Stimulated activated CD8-positive, alpha-beta memory T cell treated with anti-CD3 and anti-CD28 coated beads, Interleukin-12 subunit alpha, Interleukin-12 subunit beta, amount 100 ng/mL, for 24 hours (primary cell): ENCODE measurements around the gene CDK10.
"Not testable (repeated sequence)": the region's sequence is repeated elsewhere in the genome, so short reads cannot be mapped to it uniquely, and the experiment has no call there.

Source experiments
- DNase-seq: peaks from one replicate; pipeline ENCODE4 v3.0.0-alpha.2; 2020; ENCODE audit errors: extremely low read depth

The CDK10 gene

GRCh38 chr16:89668790-89669158 is 17.7 kb upstream of the CDK10 start:
- DNase-seq: no peak

- DNase-seq: no peak
Observed at GRCh38 chr16:89669755-89670154, 16.7 kb upstream of the CDK10 start.

GRCh38 chr16:89670496-89671431 is 15.7 kb upstream of the CDK10 start:
- no peak for DNase-seq

GRCh38 chr16:89671565-89671964 is 14.9 kb upstream of the CDK10 start:
- DNase-seq: not testable (repeated sequence)

GRCh38 chr16:89672177-89672941 is 14.1 kb upstream of the CDK10 start:
- no peak for DNase-seq

- DNase-seq: no peak
Observed at GRCh38 chr16:89678258-89678657, 8.2 kb upstream of the CDK10 start.

- DNase-seq: no peak
Observed at GRCh38 chr16:89685916-89686315, 573 bp upstream of the CDK10 start.

GRCh38 chr16:89687092-89687940 is 827 bp downstream of the CDK10 start:
- no peak for DNase-seq

GRCh38 chr16:89688395-89688794 is 1.9 kb downstream of the CDK10 start:
- DNase-seq: no peak

- DNase-seq: no peak
Observed at GRCh38 chr16:89689142-89689541, 2.7 kb downstream of the CDK10 start.

GRCh38 chr16:89689621-89690020 is 3.1 kb downstream of the CDK10 start:
- not testable (repeated sequence) for DNase-seq

GRCh38 chr16:89690392-89690901 is 4.0 kb downstream of the CDK10 start:
- no peak for DNase-seq

- DNase-seq: no peak
Observed at GRCh38 chr16:89691231-89691985, 4.9 kb downstream of the CDK10 start.

- DNase-seq: no peak
Observed at GRCh38 chr16:89691986-89692569, 5.6 kb downstream of the CDK10 start.

- DNase-seq: no peak
Observed at GRCh38 chr16:89693289-89693731, 6.8 kb downstream of the CDK10 start.

- DNase-seq: no peak
Observed at GRCh38 chr16:89693931-89694783, 7.7 kb downstream of the CDK10 start.

GRCh38 chr16:89694784-89695085 is 8.2 kb downstream of the CDK10 start:
- not testable (repeated sequence) for DNase-seq

GRCh38 chr16:89695086-89695874 is 8.8 kb downstream of the CDK10 start:
- DNase-seq: no peak
